Neuron (in vitro differentiated cells): ENCODE data around the gene PDZRN3.

ENCODE experiments used
- H2AFZ ChIP-seq: one replicate; pipeline ENCODE4 v1.6.1; 2013; ENCODE audit warnings: low read depth, mild to moderate bottlenecking, inconsistent platforms, low read length, moderate library complexity
- H3K27me3 ChIP-seq: one replicate; pipeline ENCODE4 v1.6.1; 2013; ENCODE audit warnings: low read length; ENCODE audit not compliant: insufficient read depth
- H3K36me3 ChIP-seq: one replicate; pipeline ENCODE4 v1.6.1; 2013; ENCODE audit warnings: low read length; ENCODE audit not compliant: insufficient read depth
- H3K4me1 ChIP-seq: one replicate; pipeline ENCODE4 v1.6.1; 2013; ENCODE audit warnings: low read length; ENCODE audit not compliant: insufficient read depth
- H3K4me3 ChIP-seq: 2 replicates; pipeline ENCODE4 v1.5.1; 2013; ENCODE audit warnings: mild to moderate bottlenecking, low read length, moderate library complexity
- H3K9me3 ChIP-seq: one replicate; pipeline ENCODE4 v1.6.1; 2013; ENCODE audit warnings: low read length

Gene PDZRN3

GRCh38 chr3:73624821-73625665 lies at the start of gene PDZRN3:
Gene PDZRN3, minus strand, starts transcription at chr3:73624941.
- peaks cover 38% of the 10 kb centered on the region for H3K4me1 ChIP-seq
- no peaks in the 10 kb centered on the region for H3K36me3 ChIP-seq
- no peaks in the 10 kb centered on the region for H3K9me3 ChIP-seq
- H2AFZ ChIP-seq, result peak within 1 kb of the TSS; percentile 100
- H3K27me3 ChIP-seq, result no peaks in the 10 kb centered on the region
- peak within 1 kb of the TSS; percentile 66 for H3K4me3 ChIP-seq

GRCh38 chr3:73674280-73674679 lies 49.5 kb upstream of the PDZRN3 start:
- no peaks in the 10 kb centered on the region for H3K9me3 ChIP-seq
- H3K36me3 ChIP-seq, result no peaks in the 10 kb centered on the region
- H2AFZ ChIP-seq, result no peak overlapping the region
- H3K4me3 ChIP-seq, result no peak overlapping the region
- H3K4me1 ChIP-seq, result peaks cover 19% of the 10 kb centered on the region
- no peaks in the 10 kb centered on the region for H3K27me3 ChIP-seq

- H2AFZ ChIP-seq, result no peak overlapping the region
- H3K9me3 ChIP-seq, result no peaks in the 10 kb centered on the region
- peaks cover 18% of the 10 kb centered on the region for H3K4me1 ChIP-seq
- H3K27me3 ChIP-seq, result no peaks in the 10 kb centered on the region
- no peak overlapping the region for H3K4me3 ChIP-seq
- H3K36me3 ChIP-seq, result no peaks in the 10 kb centered on the region
These were observed 44.5 kb upstream of the PDZRN3 start for GRCh38 chr3:73669260-73669659.

- no peaks in the 10 kb centered on the region for H3K36me3 ChIP-seq
- peaks cover 13% of the 10 kb centered on the region for H3K4me1 ChIP-seq
- no peaks in the 10 kb centered on the region for H3K9me3 ChIP-seq
- H3K4me3 ChIP-seq, result no peak overlapping the region
- no peak overlapping the region for H2AFZ ChIP-seq
- no peaks in the 10 kb centered on the region for H3K27me3 ChIP-seq
These were observed 43.6 kb upstream of the PDZRN3 start for GRCh38 chr3:73668391-73668790.

GRCh38 chr3:73667889-73668288 lies 43.1 kb upstream of the PDZRN3 start:
- H2AFZ ChIP-seq, result no peak overlapping the region
- H3K9me3 ChIP-seq, result no peaks in the 10 kb centered on the region
- peaks cover 13% of the 10 kb centered on the region for H3K4me1 ChIP-seq
- no peaks in the 10 kb centered on the region for H3K27me3 ChIP-seq
- H3K4me3 ChIP-seq, result no peak overlapping the region
- no peaks in the 10 kb centered on the region for H3K36me3 ChIP-seq

- Histone ChIP-seq H3K9me3 (no peaks in the 10 kb centered on the region), H3K4me1 (peaks cover 13% of the 10 kb centered on the region), H2AFZ (no peak overlapping the region), H3K4me3 (no peak overlapping the region), H3K36me3 (no peaks in the 10 kb centered on the region), H3K27me3 (no peaks in the 10 kb centered on the region)
These were observed 40.5 kb upstream of the PDZRN3 start for GRCh38 chr3:73665286-73665685.

- Histone ChIP-seq H3K4me1 (peaks cover 13% of the 10 kb centered on the region), H2AFZ (no peak overlapping the region), H3K4me3 (no peak overlapping the region), H3K9me3 (no peaks in the 10 kb centered on the region), H3K36me3 (no peaks in the 10 kb centered on the region), H3K27me3 (no peaks in the 10 kb centered on the region)
These were observed 39.6 kb upstream of the PDZRN3 start for GRCh38 chr3:73664389-73664788.

- H3K9me3 ChIP-seq, result no peaks in the 10 kb centered on the region
- H2AFZ ChIP-seq, result no peak overlapping the region
- no peaks in the 10 kb centered on the region for H3K27me3 ChIP-seq
- H3K4me3 ChIP-seq, result no peak overlapping the region
- H3K36me3 ChIP-seq, result no peaks in the 10 kb centered on the region
- peaks cover 8% of the 10 kb centered on the region for H3K4me1 ChIP-seq
These were observed 38.8 kb upstream of the PDZRN3 start for GRCh38 chr3:73663495-73663894.

- Histone ChIP-seq H3K4me1 (peaks cover 3% of the 10 kb centered on the region), H2AFZ (no peak overlapping the region), H3K27me3 (no peaks in the 10 kb centered on the region), H3K4me3 (no peak overlapping the region), H3K9me3 (no peaks in the 10 kb centered on the region), H3K36me3 (no peaks in the 10 kb centered on the region)
These were observed 36.5 kb upstream of the PDZRN3 start for GRCh38 chr3:73661265-73661664.

- H3K4me3 ChIP-seq, result no peak overlapping the region
- H3K9me3 ChIP-seq, result no peaks in the 10 kb centered on the region
- no peaks in the 10 kb centered on the region for H3K27me3 ChIP-seq
- H2AFZ ChIP-seq, result no peak overlapping the region
- H3K4me1 ChIP-seq, result no peaks in the 10 kb centered on the region
- no peaks in the 10 kb centered on the region for H3K36me3 ChIP-seq
These were observed 33.5 kb upstream of the PDZRN3 start for GRCh38 chr3:73658227-73658626.

GRCh38 chr3:73657186-73657585 lies 32.4 kb upstream of the PDZRN3 start:
- no peaks in the 10 kb centered on the region for H3K9me3 ChIP-seq
- no peaks in the 10 kb centered on the region for H3K4me1 ChIP-seq
- H3K4me3 ChIP-seq, result no peak overlapping the region
- no peaks in the 10 kb centered on the region for H3K36me3 ChIP-seq
- no peak overlapping the region for H2AFZ ChIP-seq
- no peaks in the 10 kb centered on the region for H3K27me3 ChIP-seq

GRCh38 chr3:73656241-73656890 lies 31.6 kb upstream of the PDZRN3 start:
- H3K27me3 ChIP-seq, result no peaks in the 10 kb centered on the region
- H3K9me3 ChIP-seq, result no peaks in the 10 kb centered on the region
- H3K4me1 ChIP-seq, result no peaks in the 10 kb centered on the region
- H3K36me3 ChIP-seq, result no peaks in the 10 kb centered on the region
- H3K4me3 ChIP-seq, result no peak overlapping the region
- no peak overlapping the region for H2AFZ ChIP-seq

- Histone ChIP-seq H2AFZ (no peak overlapping the region), H3K27me3 (no peaks in the 10 kb centered on the region), H3K4me1 (no peaks in the 10 kb centered on the region), H3K4me3 (no peak overlapping the region), H3K9me3 (no peaks in the 10 kb centered on the region), H3K36me3 (no peaks in the 10 kb centered on the region)
These were observed 30.5 kb upstream of the PDZRN3 start for GRCh38 chr3:73655197-73655596.
